PC-9 (cell line): Measurements from ENCODE around the gene TMEM250. TPM values are rescaled to one million over a fixed set of nuclear protein-coding genes. Genes with fewer than 3 reads are reported as not detected.

ENCODE experiments used
- BruUV-seq: library from RNA; stranded (reverse); fragments of 400-500 nt; replicated peaks from 2 replicates; lab custom pipeline; 2021; lab: Mats Ljungman, UMichigan
- CTCF ChIA-PET: fragments of 300-600 bp; sonication (Branson Sonifier 250); formaldehyde crosslinking; loops from one replicate; lab custom pipeline; 2022; ENCODE audit warnings: antibody characterized with exemption; lab: Charles Lee
- POLR2A ChIA-PET: fragments of 300-600 bp; sonication (Branson Sonifier 250); formaldehyde crosslinking; loops from one replicate; lab custom pipeline; 2022; ENCODE audit warnings: antibody characterized with exemption; ENCODE audit not compliant: unreplicated experiment; lab: Charles Lee
- DNase-seq, 2 experiments: peaks; one replicate each; pipeline versions ENCODE4 v3.0.0 to v3.0.0-alpha.2; 2015 to 2022; ENCODE audit warnings: mixed read lengths in 1 of 2
- H2AFZ ChIP-seq: fragments of 200-600 bp; sonication (generic); 2 replicates; pipeline ENCODE4 v1.8.1; 2017; ENCODE audit warnings: antibody characterized with exemption
- H3F3A ChIP-seq: fragments of 200-600 bp; sonication (generic); 2 replicates; pipeline ENCODE4 v1.8.1; 2017; ENCODE audit warnings: antibody characterized with exemption, mild to moderate bottlenecking, low read depth; ENCODE audit not compliant: insufficient read depth
- H3K27ac ChIP-seq: fragments of 200-600 bp; sonication (generic); 2 replicates; pipeline ENCODE4 v1.6.1; 2016; ENCODE audit warnings: mixed run types
- H3K27me3 ChIP-seq: fragments of 200-600 bp; sonication (generic); 2 replicates; pipeline ENCODE4 v1.6.1; 2016; ENCODE audit warnings: low read depth, mixed run types; ENCODE audit not compliant: insufficient read depth
- H3K36me3 ChIP-seq: fragments of 200-600 bp; sonication (generic); 2 replicates; pipeline ENCODE4 v1.6.1; 2016; ENCODE audit warnings: low read depth, mixed run types
- H3K4me1 ChIP-seq: fragments of 200-600 bp; sonication (generic); replicated peaks from 2 replicates; pipeline ENCODE4 v1.6.1; 2016; ENCODE audit warnings: mixed run types; ENCODE audit not compliant: insufficient read depth
- H3K4me2 ChIP-seq: fragments of 200-600 bp; sonication (generic); 2 replicates; pipeline ENCODE4 v1.6.1; 2017; ENCODE audit warnings: mixed run types
- H3K4me3 ChIP-seq: fragments of 200-600 bp; sonication (generic); 2 replicates; pipeline ENCODE4 v1.6.1; 2016; ENCODE audit warnings: mixed run types
- H3K79me2 ChIP-seq: fragments of 200-600 bp; sonication (generic); 2 replicates; pipeline ENCODE4 v1.6.1; 2017; ENCODE audit warnings: low read depth, mixed run types
- H3K9me2 ChIP-seq: fragments of 200-600 bp; sonication (generic); 2 replicates; pipeline ENCODE4 v1.8.1; 2017; ENCODE audit warnings: mild to moderate bottlenecking; ENCODE audit not compliant: insufficient read depth
- H3K9me3 ChIP-seq: fragments of 200-600 bp; sonication (generic); 2 replicates; pipeline ENCODE4 v1.8.1; 2016; ENCODE audit warnings: low read depth; ENCODE audit not compliant: insufficient read depth
- H4K20me1 ChIP-seq: fragments of 200-600 bp; sonication (generic); 2 replicates; pipeline ENCODE4 v1.8.1; 2017; ENCODE audit not compliant: insufficient read depth
- CTCF ChIP-seq: fragments of 200-600 bp; sonication (generic); conservative IDR thresholded peaks from 2 replicates; pipeline ENCODE4 v1.6.1; 2017; ENCODE audit warnings: mixed run types, antibody characterized with exemption, mild to moderate bottlenecking, moderate library complexity
- EZH2 ChIP-seq: fragments of 200-600 bp; sonication (generic); IDR thresholded peaks from 2 replicates; pipeline ENCODE4 v1.8.0; 2017; ENCODE audit warnings: antibody characterized with exemption, low read depth
- intact Hi-C: fragments of 100-400 bp; cut with micrococcal nuclease; formaldehyde crosslinking; loops from one replicate; pipeline ENCODE4 v1.10.0; 2022; ENCODE audit not compliant: unreplicated experiment
- total RNA-seq: library from RNA; stranded (reverse); gene quantifications from 2 replicates; pipeline ENCODE4 v1.2.3, GENCODE V29; 2021

The TMEM250 gene
- total RNA-seq, 1 experiment from 2014 or later, result 73.8 TPM

- ChIA-PET POLR2A (no interaction called here), CTCF (no interaction called here)
Observed at GRCh38 chr9:136149853-136150252, 31.2 kb upstream of the TMEM250 start.

GRCh38 chr9:136149337-136149736 lies 30.7 kb upstream of the TMEM250 start:
- no peaks in the 10 kb centered on the region for H3K4me1 ChIP-seq
- no peak overlapping the region for H3K4me2 ChIP-seq
- BruUV-seq, result no TSS peak
- POLR2A ChIA-PET, result no interaction called here
- H3K27me3 ChIP-seq, result peaks cover 53% of the 10 kb centered on the region
- no peak overlapping the region for H3K4me3 ChIP-seq
- no peaks in the 10 kb centered on the region for H3K9me2 ChIP-seq
- intact Hi-C loops, result no loop called here
- H2AFZ ChIP-seq, result no peak overlapping the region
- TF ChIP-seq CTCF, result no peak
- no peak for TF ChIP-seq EZH2
- no peaks in the 10 kb centered on the region for H3K9me3 ChIP-seq
- H4K20me1 ChIP-seq, result no peaks in the 10 kb centered on the region
- H3K79me2 ChIP-seq, result no peaks in the 10 kb centered on the region
- no peaks in the 10 kb centered on the region for H3F3A ChIP-seq
- CTCF ChIA-PET, result no interaction called here
- no peaks in the 10 kb centered on the region for H3K36me3 ChIP-seq
- H3K27ac ChIP-seq, result no peak overlapping the region
- DNase-seq, result no peak

More at GRCh38 chr9:136149853-136150252, 31.2 kb upstream of the TMEM250 start:
- Histone ChIP-seq H3K4me2 (no peak overlapping the region), H3K36me3 (no peaks in the 10 kb centered on the region), H3K27me3 (peaks cover 51% of the 10 kb centered on the region), H3K4me3 (no peak overlapping the region), H3K4me1 (no peaks in the 10 kb centered on the region), H2AFZ (no peak overlapping the region), H3K9me3 (no peaks in the 10 kb centered on the region), H3K79me2 (no peaks in the 10 kb centered on the region), H3K9me2 (no peaks in the 10 kb centered on the region), H3K27ac (no peak overlapping the region), H3F3A (no peaks in the 10 kb centered on the region), H4K20me1 (no peaks in the 10 kb centered on the region)
- BruUV-seq, result no TSS peak
- intact Hi-C loops, result no loop called here
- TF ChIP-seq EZH2, result no peak
- no peak for DNase-seq

GRCh38 chr9:136148766-136149165 lies 30.1 kb upstream of the TMEM250 start:
- peaks cover 58% of the 10 kb centered on the region for H3K27me3 ChIP-seq
- no peak for TF ChIP-seq CTCF
- no peaks in the 10 kb centered on the region for H3K4me1 ChIP-seq
- CTCF ChIA-PET, result interaction anchor here (0.6 to 0.7 kb wide), 2 partner anchors 14 to 1174 kb away, joined by 3 read pairs; no protein-coding TSS in a partner anchor
- H3K79me2 ChIP-seq, result no peaks in the 10 kb centered on the region
- no peaks in the 10 kb centered on the region for H3K9me3 ChIP-seq
- H3K27ac ChIP-seq, result no peak overlapping the region
- no peak overlapping the region; the same call in 1 of the 2 replicates for H3K4me2 ChIP-seq
- POLR2A ChIA-PET, result no interaction called here
- intact Hi-C loops, result no loop called here
- no peak for DNase-seq
- no TSS peak for BruUV-seq
- H2AFZ ChIP-seq, result no peak overlapping the region
- no peaks in the 10 kb centered on the region for H4K20me1 ChIP-seq
- H3F3A ChIP-seq, result no peaks in the 10 kb centered on the region
- H3K36me3 ChIP-seq, result no peaks in the 10 kb centered on the region
- no peaks in the 10 kb centered on the region for H3K9me2 ChIP-seq
- H3K4me3 ChIP-seq, result no peak overlapping the region
